NK-92 (cell line): ENCODE measurements around the gene PROX2.

Source experiments
- DNase-seq: peaks from one replicate; lab custom pipeline; 2025; ENCODE audit not compliant: unreplicated experiment; lab: John Stamatoyannopoulos, UW

The PROX2 gene

DNA sequence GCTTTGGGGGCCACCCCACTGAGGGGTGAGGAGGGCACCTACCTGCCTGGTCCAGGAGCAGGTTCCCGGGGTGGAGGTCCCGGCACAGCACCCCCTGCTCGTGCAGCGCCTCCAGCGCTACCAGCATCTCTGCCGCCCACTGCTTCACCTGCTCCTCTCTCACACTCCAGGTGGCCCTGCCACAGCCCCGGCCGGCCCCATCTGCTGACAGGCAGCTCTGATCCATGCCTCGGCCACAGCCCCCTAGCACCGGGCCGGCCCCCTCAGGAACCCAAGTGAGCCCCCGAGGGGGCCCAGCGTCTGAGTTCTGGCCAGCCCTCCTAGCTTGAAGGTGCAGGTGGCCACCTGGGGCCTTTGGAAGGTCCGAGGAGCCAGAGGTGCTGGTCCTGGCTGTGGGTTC, 33.6 kb upstream of the PROX2 start:
- DNase-seq = no peak

- DNase-seq = no peak
Measured at GRCh38 chr14:74908861-74909341, 33.0 kb upstream of the PROX2 start.

DNA sequence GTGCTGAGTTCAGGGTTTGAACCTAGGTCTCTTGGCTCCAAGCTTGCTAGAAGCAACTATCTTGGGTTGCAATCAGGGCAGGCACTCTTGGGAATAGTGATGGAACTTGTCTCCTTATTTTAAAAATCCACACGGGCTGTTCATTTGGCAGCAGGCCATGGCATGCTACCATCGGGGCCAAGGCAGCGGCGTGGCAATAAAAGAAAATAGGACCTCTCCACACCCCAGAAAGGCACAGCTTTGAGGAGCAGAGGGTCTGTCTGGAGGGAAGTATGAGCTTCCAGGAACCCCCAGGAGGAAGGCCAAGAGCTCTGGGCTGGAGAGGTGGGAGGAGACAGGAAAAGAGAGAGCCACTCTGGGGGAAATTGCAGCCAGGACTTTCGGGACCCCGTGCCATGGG, 31.8 kb upstream of the PROX2 start:
- no peak for DNase-seq

- no peak for DNase-seq
Measured at GRCh38 chr14:74906925-74907521, 31.1 kb upstream of the PROX2 start.

DNA sequence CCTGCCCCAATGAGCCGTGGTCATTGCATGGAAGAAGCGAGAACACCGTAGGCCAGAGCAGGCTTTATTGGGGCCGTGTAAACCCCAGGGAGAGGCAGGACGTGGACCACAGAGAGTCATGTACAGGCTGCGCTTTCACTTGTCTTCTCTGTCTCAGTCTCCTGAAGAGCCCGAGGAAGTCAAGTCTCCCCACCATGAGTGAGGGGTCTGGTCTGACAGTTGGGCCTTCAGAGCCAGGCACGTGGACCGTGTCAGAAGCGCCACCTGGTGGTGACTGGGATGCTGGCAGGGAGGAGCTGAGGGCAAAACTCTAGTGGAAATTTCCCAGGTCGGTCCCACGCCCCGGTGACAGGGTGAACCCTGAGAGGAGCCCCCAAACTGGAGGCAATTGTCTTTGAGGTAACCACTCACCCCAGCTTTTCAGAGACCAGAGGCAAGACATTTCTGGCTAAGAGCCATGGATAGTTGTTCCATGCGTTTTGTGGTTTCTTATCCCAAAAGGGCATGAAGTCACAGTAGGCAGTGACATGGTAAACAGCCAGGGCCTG, 29.7 kb upstream of the PROX2 start:
- DNase-seq = peak; percentile 19

GRCh38 chr14:74904635-74905503, 28.9 kb upstream of the PROX2 start:
- DNase-seq = no peak

- no peak for DNase-seq
Measured at GRCh38 chr14:74902941-74903705, 27.2 kb upstream of the PROX2 start.

- DNase-seq = no peak
Measured at GRCh38 chr14:74898694-74899093, 22.7 kb upstream of the PROX2 start.

- DNase-seq = no peak
Measured at GRCh38 chr14:74898083-74898482, 22.1 kb upstream of the PROX2 start.

DNA sequence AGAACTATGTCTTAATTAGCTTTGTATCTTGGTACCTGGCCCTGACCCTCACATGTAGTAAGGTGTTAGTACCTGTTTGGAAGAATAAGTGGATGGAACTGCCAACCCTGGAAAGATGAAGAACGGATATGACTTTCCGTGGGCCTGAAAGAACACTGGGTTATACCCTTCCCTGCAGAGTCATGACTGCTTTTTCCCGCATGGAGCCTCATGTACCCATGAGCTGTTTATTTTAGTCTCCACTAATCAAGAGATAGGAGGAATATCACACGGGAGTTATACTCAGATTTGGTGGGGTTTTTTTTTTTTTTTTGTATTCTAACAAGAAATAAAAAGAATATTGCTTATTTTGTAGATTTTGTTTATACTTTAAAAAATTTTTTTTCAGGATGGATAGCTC, 21.7 kb upstream of the PROX2 start:
- DNase-seq = no peak

- DNase-seq = no peak
Measured at GRCh38 chr14:74896400-74896799, 20.5 kb upstream of the PROX2 start.

GRCh38 chr14:74893614-74894091, 17.7 kb upstream of the PROX2 start:
- DNase-seq = no peak

- no peak for DNase-seq
Measured at GRCh38 chr14:74892745-74893144, 16.8 kb upstream of the PROX2 start.

DNA sequence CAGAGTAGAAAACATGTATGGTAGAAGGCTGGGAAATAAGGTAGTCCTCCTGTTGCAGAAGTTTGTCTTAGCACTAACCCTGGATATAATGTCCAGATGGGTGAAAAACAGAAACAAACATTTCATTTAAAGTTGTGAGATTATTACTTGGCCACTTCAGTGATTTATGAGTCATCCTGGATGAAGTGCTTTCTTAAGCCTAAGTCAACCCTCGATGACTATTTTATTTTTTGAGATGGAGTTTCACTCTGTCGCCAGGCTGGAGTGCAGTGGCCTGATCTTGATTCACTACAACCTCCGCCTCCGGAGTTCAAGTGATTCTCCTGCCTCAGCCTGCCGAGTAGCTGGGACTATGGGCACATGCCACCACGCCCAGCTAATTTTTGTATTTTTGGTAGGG, 15.9 kb upstream of the PROX2 start:
- no peak for DNase-seq

DNA sequence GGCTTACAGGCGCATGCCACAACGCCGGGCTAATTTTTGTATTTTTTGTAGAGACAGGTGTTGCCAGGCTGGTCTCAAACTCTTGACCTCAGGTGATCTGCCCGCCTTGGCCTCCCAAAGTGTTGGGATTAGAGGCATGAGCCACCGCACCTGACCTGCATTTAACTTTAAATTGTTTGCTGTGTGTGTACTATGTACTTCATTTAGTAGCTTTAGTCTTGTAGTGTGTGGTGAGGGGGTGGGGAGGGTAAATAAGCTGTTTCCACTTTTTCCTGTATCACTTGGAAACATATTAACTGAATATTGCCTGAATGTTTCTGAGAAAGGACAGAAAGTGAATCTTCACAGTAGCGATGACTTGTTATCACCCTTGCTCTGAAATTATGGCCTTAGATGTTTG, 14.3 kb upstream of the PROX2 start:
- no peak for DNase-seq

GRCh38 chr14:74888164-74889158, 12.5 kb upstream of the PROX2 start:
- no peak for DNase-seq

- no peak for DNase-seq
Measured at GRCh38 chr14:74886001-74886400, 10.1 kb upstream of the PROX2 start.

DNA sequence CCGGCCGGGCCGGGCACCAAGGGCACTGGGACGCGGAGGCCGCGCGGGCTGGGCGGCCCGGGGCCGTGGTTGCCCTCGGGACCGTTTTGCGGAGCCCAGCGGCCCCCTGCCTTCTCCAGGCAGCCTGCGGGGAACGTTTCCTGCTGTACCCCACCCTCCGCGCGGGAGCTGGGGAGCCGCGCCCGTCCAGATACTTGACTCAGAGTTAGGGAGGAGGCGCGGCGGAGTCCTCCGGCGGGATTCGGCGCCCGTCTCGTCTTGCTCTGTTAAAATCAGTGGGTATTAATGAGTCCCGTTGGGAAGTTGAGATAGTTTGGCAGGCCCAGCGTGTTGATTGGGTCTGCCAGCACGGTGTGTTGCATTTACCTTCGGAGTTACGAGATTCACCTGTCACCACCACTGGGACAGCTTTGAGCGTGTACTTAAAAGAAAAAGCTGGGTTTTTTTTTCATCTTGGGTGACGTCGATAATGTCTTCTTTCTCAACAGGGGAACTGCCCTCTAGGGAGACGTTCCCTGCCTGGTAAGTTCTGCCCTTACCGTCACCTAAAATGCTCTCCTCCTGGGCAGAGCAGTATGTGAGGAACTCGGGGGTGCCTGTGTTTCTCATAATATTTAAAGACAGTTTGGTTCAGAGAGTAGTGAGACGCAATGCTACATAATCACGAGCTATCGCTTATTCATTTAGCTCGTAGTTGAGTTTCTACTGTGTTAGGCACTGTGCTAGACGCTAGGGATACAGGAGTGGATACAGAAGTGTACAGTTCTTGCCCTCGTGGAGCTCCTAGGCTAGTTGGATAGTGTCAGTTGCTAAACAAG, 6.4 kb upstream of the PROX2 start:
- no peak for DNase-seq

GRCh38 chr14:74881431-74882102, 5.6 kb upstream of the PROX2 start, which contains the start of gene DLST:
DLST (plus strand) TSS chr14:74881916; CDS start chr14:74881954, 38 bp downstream.
- peak; percentile 32 for DNase-seq
